ENCODE results near the gene TM9SF3. TPM values are rescaled to one million over a fixed set of nuclear protein-coding genes. Genes with fewer than 3 reads are reported as not detected.

The TM9SF3 gene
- polyA plus RNA-seq, 2 of the 4 experiments (the other 2 are of a cell fraction), result 92.9 to 138 TPM

- 60% methylated on average over 3 of the region's 3 CpGs for WGBS (ENCODE audit: missing lambda C conversion rate)
- ChIA-PET POLR2A (interaction anchor here (0.6 kb wide), 1 partner anchor 69 kb away, joined by 3 read pairs; no protein-coding TSS in a partner anchor), CTCF (interaction anchor here (0.7 to 2.7 kb wide), 10 partner anchors 11 to 581 kb away, joined by 3 to 21 read pairs (median 3); partner anchors contain the start of gene TLL2)
- Histone ChIP-seq H3K27ac (no peak overlapping the region), H3K4me2 (no peak overlapping the region), H3K4me3 (no peak overlapping the region), H3K4me1 (no peaks in the 10 kb centered on the region), H3K9me3 (no peaks in the 10 kb centered on the region)
- peak in 1 of 2 experiments; percentile 68; a peak in 3 of 6 replicates for ATAC-seq
- TF ChIP-seq CTCF (IDR thresholded peaks at IDR 0.05), result peak; percentile 23; the same call in 2 of the 3 replicates
- TF ChIP-seq RAD21 (conservative IDR thresholded peaks at IDR 0.05 in 1 of 2, IDR thresholded peaks at IDR 0.05 in 1 of 2), result peak; percentile 33 to 59; a peak in 4 of 5 replicates
- TF ChIP-seq EP300 (IDR thresholded peaks at IDR 0.05), result no peak
- no peak for DNase-seq (ENCODE audit: low read depth in 1 of 2, low spot score in 1 of 2)
- FAIRE-seq, result no peak
Measured at GRCh38 chr10:96491303-96491702, 95.5 kb downstream of the TM9SF3 start.

- FAIRE-seq (no peak), DNase-seq (ENCODE audit: low read depth in 1 of 2, low spot score in 1 of 2) (no peak), ATAC-seq (no peak; a peak in 1 of 6 replicates)
- H3K4me2 ChIP-seq, result no peak overlapping the region
- ChIA-PET CTCF (interaction anchor here (1.0 kb wide), 1 partner anchor 25 kb away, joined by 3 read pairs; the partner anchor contains the start of gene TLL2), POLR2A (no interaction called here)
- no peaks in the 10 kb centered on the region for H3K4me1 ChIP-seq
- no peak overlapping the region for H3K4me3 ChIP-seq
- H3K27ac ChIP-seq, result no peak overlapping the region
- TF ChIP-seq REST (IDR thresholded peaks at IDR 0.05), result no peak
- TF ChIP-seq POLR2A (IDR thresholded peaks at IDR 0.05; ENCODE audit: low read length), result no peak
- no peak for TF ChIP-seq CBX2 (IDR thresholded peaks at IDR 0.05; ENCODE audit: borderline replicate concordance, low read depth)
- no peak for TF ChIP-seq SMC3 (IDR thresholded peaks at IDR 0.05)
- TF ChIP-seq ATOH8 (CRISPR knock-in tag; IDR thresholded peaks at IDR 0.05; ENCODE audit: low read depth), result no peak
- TF ChIP-seq CHD4 (IDR thresholded peaks at IDR 0.05; ENCODE audit: borderline replicate concordance), result no peak
- no peak for TF ChIP-seq MAZ (IDR thresholded peaks at IDR 0.05; ENCODE audit: borderline replicate concordance, low read depth, low read length)
- TF ChIP-seq HES2 (IDR thresholded peaks at IDR 0.05), result no peak
- no peak for TF ChIP-seq RCOR1 (IDR thresholded peaks at IDR 0.05; ENCODE audit: low read depth, low read length)
- no peak for TF ChIP-seq HEYL (CRISPR knock-in tag; IDR thresholded peaks at IDR 0.05)
- TF ChIP-seq CEBPB (IDR thresholded peaks at IDR 0.05), result no peak
- no peak for TF ChIP-seq BHLHE40 (IDR thresholded peaks at IDR 0.05; ENCODE audit: low read depth, low read length)
- no peak for TF ChIP-seq PHF8 (IDR thresholded peaks at IDR 0.05; ENCODE audit: borderline replicate concordance, low read depth)
- H3K9me3 ChIP-seq, result no peaks in the 10 kb centered on the region
- 34% methylated on average over 9 of the region's 14 CpGs for WGBS (ENCODE audit: missing lambda C conversion rate)
Measured at GRCh38 chr10:96488161-96488935, 98.5 kb downstream of the TM9SF3 start.
